NCI-H69 (cell line): ENCODE data around the gene CYP21A2.
"Not testable (repeated sequence)": the region's sequence is repeated elsewhere in the genome, so short reads cannot be mapped to it uniquely, and the experiment has no call there.

Source experiments
- DNase-seq: peaks from one replicate; lab custom pipeline; 2025; lab: John Stamatoyannopoulos, UW

CYP21A2 gene

DNA sequence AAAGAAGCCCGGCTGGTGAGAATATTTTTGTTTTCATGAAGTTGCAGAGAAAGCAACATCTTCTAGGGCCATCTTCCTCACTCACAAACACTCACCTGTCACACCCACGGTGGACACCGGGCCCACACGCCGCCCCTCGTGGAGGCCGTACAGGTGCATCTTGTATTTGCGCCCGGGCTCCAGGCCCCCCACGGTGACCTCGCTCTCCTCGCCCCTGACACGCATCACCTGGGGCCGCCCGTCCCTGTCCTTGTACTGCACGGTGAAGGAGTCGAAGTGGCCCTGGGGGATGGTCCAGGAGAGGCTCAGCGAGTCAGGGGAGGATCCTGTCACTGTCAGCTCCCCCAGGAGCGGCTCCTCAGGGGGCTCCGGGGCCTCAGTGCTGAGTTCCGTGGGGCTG is 17.5 kb downstream of the CYP21A2 start:
- not testable (repeated sequence) for DNase-seq

DNA sequence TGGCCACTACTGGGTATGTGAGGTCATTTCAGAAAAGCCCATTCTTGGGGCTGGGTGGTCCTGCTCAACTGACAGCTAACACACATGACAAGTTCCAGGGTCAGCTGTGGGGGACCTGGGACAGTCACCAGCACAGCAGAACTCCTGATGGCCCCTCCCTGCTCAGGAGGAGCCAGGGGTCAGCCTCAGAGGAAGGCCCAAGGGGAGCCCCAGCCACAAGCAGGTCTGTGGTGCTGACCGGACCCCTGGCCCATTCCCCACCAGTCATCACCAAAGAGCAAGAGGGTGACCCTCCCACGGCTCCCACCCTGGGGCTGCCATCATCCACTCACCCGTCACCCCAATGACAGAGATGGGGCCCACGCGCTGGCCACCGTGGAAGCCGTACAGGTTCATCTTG is 18.0 kb downstream of the CYP21A2 start:
- no peak for DNase-seq

DNA sequence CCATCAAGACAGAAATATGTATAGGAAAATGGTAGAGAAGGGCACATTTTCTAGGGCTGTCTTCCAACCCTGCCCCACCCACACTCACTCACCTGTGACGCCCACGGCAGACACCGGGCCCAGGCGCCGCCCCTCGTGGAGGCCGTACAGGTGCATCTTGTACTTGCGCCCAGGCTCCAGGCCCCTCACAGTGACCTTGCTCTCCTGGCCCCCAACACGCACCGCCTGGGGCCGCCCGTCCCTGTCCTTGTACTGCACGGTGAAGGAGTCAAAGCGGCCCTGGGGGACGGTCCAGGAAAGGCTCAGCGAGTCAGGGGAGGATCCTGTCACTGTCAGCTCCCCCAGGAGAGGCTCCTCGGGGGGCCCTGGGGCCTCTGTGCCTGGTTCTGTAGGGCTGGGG is 19.8 kb downstream of the CYP21A2 start:
- no peak for DNase-seq

DNA sequence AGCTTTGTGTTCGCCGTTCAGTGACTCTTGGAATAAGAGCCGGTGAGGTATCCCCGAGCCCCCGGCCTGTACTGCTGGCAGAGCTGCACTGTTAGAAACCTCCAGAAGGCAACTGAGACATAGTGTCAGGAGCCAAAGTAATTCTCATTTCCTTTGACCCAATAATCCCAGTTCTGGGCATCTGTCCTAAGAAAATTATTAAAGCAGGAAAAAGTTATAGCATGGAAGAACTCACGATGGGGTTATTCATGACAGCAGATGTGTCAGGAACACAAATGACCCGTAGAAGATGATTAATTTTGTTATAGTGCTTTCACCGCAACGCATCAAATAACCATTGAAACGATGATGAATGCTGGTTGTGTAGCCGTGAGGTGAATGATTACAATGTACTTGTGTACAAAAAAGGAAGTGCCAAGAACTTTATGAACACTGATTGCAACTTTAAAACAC is 20.3 kb downstream of the CYP21A2 start:
- no peak for DNase-seq

DNA sequence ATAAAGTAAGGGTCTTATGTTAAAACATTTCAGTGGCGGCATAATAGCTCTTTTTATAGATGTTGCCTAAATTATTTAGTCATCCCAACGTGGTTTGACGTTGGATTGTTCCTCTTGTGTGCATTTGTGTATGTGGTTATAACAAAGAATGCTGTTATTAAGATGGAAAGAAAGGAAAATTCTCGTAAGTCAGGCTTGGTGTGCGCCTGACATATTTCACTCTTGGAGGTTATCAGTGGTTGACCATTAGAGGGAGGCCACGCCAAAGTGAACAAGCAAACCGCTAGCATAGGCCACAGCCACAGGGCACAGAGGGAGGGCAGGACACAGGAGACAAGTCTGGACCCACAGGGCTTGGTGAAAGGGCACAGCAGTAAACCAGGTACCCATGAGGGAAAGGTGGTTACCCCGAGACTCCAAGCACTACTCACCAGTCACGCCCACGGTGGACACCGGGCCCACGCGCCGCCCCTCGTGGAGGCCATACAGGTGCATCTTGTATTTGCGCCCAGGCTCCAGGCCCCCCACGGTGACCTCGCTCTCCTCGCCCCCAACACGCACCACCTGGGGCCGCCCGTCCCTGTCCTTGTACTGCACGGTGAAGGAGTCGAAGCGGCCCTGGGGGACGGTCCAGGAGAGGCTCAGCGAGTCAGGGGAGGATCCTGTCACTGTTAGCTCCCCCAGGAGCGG is 22.9 kb downstream of the CYP21A2 start:
- no peak for DNase-seq

DNA sequence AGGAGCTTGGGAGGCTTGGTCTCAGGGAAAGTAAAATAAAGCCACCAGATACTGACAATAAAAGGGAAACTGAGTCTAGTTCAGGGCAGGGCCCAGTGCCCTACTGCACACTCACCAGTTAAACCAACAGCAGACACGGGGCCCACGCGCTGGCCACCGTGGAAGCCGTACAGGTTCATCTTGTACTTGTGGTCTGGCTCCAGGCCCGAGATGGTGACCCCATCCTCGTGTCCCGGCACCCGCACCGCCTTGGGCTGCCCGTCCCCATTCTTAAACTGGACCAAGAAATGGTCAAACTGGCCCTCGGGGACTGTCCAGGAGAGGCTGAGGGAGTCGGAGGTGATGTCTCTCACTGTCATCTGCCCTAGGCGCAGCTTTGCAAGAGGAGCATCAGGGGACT is 26.5 kb downstream of the CYP21A2 start:
- no peak for DNase-seq

DNA sequence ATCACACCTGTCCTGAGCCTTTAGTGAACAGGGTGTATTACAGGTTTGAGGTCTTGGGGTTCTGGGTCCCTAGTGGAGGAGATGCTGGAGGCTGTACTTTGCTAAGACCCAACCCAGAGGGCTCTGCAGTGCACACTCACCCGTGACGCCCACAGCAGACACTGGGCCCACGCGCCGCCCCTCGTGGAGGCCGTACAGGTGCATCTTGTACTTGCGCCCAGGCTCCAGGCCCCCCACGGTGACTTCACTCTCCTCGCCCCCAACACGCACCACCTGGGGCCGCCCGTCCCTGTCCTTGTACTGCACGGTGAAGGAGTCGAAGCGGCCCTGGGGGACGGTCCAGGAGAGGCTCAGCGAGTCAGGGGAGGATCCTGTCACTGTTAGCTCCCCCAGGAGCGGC is 29.3 kb downstream of the CYP21A2 start:
- not testable (repeated sequence) for DNase-seq

DNA sequence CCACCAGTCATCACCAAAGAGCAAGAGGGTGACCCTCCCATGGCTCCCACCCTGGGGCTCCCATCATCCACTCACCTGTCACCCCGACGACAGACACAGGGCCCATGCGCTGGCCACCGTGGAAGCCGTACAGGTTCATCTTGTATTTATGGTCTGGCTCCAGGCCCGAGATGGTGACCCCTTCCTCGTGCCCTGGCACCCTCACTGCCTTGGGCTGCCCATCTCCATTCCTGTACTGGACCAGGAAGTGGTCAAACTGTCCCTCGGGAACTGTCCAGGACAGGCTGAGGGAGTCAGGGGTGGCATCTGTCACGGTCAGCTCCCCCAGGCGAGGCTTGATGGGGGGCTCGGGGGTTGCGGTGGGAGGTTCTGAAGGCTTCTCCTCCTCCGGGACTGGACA is 30.1 kb downstream of the CYP21A2 start:
- DNase-seq = not testable (repeated sequence)

DNA sequence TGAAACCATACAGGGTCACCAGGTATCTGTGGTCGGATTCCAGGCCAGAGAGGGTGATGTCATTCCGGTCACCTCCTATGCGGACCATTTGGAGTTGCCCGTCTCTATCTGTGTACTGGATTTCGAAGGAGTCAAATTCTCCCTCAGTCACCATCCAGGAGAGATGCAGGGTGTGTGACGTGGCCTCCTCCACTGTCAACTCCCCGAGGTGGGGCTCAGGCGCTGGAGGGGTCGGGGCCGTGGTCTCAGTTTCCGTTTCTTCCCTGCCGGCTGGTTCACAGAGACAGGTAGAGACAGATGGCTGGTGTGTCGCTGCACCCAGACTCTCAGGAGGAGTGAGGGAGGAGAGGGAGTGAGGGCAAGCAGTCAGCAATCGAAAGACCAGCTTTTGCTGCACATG is 30.7 kb downstream of the CYP21A2 start:
- no peak for DNase-seq

DNA sequence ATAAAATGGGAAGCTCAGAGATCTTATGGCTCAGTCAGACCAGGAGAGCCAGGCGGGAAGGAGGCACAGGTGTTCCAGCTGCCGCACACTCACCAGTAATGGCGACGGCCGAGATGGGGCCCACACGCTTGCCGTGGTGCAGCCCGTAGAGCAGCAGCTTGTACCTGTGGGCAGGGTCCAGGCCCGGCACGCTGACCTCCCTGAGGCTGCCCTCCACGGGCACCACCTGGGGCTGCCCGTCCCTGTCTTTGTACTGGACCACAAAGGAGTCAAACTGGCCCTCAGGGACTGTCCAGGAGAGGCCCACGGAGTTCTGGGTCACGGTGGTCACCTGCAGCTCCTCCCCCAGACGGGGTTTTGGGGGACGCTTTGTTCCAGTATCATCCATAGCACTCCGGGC is 31.2 kb downstream of the CYP21A2 start:
- DNase-seq = no peak

DNA sequence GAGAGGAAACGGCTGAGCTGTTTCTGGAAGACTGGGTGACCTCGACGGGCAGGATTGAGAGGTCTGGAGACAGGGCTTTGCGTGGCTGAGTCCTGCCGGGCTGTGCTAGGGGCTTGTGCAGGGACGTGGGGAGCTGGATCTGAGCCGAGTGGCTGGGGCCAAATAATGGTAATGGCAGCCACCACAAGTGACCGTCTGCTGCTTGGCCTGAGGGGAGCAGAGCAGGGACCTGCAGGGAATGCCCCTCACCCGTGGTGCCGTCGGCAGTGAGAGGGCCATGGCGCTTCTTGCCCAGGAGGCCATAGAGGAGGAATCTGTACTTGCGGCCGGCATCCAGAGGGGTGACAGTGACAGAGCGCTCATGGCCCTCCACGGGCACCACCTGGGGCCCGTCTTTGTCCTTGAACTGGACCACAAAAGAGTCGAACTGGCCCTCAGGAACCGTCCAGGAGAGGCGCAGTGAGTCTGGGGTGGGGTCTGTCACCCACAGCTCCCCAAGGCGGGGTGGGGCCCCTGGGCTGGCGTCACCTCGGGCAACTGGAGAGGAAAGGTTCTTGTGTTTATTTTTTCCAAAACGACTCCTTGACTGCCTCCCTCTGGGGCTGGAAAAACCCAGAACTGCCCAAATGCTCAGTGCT is 31.8 kb downstream of the CYP21A2 start:
- DNase-seq = no peak

DNA sequence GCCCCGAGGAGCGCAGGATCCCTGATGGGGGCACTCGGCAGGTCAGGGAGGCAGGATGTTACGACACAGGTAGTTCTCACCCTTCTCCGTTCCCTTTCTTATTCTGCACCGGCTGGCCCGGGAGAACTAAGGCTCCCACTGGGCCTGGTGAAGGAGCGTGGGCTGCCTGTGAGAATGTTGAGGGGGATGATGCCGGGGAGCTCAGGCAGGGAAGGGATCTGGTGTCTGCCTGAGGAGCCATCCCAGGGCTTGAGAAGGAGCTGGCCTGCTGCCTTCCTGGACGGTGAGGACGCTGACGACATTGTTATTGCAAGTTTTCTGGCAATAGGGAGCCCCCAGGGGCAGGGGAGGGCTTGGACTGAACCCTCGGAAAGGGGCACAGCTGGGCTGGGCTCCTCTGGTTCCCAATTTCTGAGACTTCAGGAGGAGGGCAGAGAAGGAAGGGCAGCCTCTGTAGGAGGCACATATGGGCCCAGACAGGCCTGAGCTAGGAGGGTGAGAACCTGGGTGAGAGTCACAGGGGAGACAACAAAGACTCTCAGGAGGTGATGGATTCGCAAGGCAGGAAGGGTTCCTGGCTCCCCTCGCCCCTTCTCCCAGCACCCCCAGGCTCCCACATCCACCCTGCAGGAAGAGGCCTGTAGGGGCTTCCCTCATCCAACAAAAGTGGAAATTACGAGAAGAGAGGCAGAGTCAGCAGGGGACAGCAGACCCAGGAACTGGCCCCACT is 32.8 kb downstream of the CYP21A2 start:
- no peak for DNase-seq

DNA sequence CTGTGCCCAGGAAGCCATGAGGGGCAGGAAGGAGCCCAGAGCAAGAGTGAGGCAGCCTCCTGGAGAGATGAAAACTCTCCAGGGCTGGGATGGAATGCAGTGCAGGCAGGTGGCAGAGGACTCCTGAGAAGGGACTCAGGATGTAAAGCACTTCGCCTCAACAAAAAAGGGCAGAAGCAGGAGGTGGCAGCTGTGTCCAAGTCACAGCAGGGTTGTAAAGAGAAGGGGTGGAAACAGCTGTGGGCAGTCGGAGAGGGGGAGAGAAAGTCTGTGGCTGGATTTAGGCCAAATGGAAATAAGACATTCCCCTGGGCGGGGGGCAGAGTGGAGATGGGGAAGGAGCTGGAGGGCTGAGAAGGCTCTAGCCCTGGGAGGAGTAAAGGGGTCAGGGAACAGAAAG is 34.9 kb downstream of the CYP21A2 start:
- peak; percentile 76 for DNase-seq

DNA sequence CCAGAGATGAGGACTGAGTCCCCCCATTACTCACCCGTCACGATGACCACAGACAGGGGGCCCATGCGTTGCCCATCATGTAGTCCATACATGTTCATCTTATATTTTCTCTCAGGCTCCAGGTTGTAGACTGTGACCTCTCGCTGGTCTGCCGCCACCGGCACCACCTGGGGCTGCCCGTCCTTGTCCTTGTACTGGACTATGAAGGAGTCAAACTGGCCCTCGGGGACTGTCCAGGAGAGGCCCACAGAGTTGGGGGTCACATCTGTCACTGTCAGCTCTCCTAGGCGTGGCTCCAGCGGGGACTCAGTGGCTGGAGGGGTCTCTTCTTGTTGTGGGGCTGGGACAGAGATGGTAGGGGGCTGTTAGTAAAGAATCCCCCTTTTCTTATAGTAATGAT is 35.4 kb downstream of the CYP21A2 start:
- no peak for DNase-seq

DNA sequence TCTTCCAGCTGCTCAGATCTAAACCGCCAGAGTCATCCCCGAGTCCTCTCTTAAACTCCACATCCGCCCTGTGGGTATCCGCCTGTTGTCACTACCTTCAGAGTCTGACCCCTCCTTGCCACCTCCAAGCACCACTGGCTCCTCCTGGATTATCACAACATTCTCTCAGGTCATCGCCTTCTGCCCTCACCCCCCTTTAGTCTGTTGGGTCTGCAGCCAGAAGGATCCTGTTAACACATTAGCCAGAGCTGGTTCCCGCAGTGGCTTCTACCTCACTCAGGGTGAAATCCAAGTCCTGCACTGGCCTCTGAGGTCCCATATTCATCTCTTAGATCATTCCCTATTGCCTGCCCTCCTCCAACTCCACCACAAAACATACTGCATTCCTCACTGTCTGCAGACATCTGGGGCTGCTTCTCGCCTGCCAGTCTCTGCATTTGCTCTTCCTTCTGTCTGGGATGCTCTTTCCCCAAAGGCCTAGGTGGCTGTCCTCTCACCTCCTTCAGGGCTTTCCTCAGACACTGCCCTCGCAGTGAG is 36.8 kb downstream of the CYP21A2 start:
- no peak for DNase-seq

DNA sequence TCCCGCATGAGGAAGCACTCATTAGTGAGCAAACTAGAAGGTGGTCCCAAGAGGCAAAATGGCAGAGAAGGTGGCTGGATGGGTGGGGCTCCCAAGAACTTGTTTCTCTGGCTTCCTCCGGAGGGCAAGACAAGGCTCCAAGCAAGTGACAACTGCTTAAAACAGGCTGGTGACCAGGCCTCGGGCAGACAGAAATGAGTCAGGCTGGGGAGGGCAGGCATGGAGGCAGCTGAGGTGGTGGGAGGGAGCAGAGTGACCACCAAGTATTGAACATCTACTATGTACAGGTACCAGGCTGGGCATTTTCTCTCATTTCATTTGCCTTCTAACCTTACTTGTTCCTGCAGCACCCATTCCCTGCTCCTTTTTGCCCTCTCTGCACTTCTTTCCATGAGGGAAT is 37.6 kb downstream of the CYP21A2 start:
- DNase-seq = no peak

DNA sequence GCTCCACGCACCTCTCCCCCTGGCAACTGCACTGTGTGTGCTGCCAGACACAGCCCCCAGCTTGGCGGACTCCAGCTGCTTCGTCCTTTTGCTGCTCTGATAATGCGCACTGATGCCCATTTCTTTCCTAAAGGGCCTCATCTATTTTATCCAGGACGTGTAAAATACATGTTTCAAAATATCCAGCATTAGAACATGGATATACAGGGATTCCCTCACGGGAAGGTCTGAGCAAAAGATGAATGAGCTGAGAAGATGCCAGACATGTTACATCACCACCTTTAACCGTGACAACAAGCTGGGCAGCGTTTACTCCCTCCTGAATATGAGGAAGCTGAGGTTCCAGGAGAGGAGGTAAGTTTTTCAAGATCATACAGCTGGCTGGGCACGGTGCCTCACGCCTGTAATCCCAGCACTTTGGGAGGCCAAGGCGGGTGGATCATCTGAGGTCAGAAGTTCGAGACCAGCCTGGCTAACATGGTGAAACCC is 38.1 kb downstream of the CYP21A2 start:
- DNase-seq = peak; percentile 9

DNA sequence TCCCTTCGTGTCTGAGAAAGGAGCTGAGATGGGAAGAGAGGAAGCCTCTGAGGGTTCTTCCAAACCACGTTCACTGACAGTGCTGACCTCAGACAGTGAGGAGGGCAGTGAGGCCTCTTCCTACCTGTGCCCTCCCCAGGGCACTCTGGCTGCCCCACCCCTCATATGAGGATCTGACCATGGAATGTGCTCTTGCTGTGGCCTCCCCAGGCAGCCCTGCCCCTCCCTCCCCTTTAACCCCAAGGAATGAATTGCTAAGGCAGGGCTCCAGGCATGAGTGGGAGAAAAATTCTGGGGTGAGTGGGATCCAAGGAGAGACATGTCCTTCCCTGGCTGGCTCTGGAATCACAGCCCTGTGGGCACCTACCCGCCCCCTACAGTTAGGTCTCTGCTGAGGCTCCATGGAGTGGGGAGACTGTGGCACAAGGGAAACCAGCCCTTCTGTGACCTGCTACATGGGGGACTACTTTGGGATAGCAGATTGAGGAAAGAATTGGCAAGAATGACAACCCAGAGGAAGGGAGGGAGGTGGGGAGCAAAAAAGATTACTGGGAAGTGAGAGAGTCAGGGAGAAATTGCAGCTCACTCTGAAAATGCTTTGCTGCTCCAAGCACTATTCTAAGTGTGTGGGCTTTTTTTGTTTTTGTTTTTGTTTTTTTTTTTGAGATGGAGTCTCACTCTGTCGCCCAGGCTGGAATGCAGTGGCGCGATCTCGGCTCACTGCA is 41.5 kb downstream of the CYP21A2 start:
- DNase-seq = no peak

DNA sequence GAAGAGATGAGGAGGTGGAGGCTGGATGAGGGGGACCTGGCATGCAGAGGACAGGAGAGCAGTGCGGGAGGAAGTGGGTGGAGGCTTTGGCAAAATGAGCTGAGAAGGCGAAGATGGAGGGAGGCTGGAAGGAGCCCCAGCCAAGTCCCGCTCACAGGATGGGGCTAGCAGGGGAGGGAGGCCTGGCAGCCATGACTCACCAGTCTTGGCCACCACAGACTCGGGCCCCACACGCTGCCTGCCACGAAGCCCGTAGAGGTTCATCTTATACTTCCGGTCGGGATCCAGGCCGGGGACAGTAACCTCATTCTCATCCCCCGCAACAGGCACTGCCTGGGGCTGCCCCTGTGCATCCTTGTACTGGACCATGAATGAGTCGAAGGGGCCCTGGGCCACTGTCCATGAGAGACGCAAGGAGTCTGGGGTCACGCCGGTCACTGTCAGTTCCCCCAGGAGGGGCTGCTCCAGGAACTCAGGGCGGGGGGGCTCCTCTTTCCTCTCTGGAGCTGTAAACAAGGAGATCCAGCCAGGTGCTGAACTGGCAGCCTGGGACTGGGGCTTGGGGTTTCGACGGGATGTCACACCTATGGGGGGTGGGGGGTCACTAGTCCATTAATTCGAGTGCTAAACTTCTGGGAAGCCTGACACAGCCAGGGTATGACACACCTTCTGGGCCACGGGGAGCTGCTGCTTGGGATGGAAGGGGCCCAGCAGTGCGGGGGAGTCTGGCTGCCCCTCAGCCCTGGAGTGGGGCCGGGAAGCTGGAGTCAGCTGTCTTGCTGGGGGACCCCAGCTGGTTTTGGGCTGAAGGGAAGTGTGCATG is 43.2 kb downstream of the CYP21A2 start:
- DNase-seq = no peak

DNA sequence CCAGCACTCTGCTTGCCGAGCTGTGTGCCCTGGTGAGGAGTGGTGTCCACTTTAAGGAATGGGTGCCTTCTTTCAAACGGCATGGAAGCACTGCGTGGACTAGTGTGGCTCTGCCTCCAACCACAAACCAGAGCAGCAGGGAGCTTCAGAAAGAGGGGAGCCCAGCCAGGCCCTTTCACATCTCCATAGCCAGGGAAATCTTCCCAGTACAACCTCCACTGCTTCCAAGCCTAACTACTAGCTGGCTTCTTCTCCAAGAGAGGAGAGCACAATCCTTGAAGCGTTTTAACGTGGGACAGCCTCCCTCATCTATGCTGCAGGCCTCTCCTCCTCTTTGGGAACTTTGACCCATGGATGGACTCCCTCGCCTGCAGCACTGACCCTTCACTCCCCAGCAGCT is 44.3 kb downstream of the CYP21A2 start:
- DNase-seq = no peak

DNA sequence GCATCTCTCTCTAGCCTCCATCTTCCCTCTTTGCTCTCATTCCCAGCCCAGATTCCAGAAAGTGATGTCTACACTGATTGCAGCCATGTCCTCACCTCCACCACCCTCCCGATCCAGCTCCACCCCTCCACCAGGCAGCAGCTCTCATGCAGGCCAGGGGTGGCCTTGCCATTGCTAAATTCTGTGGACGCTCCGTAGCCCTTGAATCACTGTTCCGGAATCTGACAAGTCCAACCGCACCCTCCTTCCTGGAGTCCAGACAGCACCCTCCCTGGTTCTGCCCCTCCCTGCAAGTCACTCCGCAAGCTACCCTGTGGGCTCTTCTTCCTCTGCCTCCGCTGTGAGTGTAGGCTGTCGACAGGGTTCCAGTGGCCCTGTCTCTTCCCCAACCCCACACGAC is 44.7 kb downstream of the CYP21A2 start:
- DNase-seq = no peak
